ENCODE measurements around the gene STAB1. TPM values are rescaled to one million over a fixed set of nuclear protein-coding genes. Genes with fewer than 3 reads are reported as not detected.

Gene STAB1
- total RNA-seq, 3 donors from 2014 or later, result 47.7 to 149 (median 55.4) TPM

GRCh38 chr3:52453496-52454249, 41.5 kb upstream of the STAB1 start, which contains the start of gene TNNC1:
TSS of gene TNNC1 (minus strand) at chr3:52454041. CDS start at chr3:52454015, 26 bp downstream.
- TF ChIP-seq POLR2A (IDR thresholded peaks at IDR 0.05), result no peak
- TF ChIP-seq POLR2AphosphoS5 (IDR thresholded peaks at IDR 0.05), result no peak
- TF ChIP-seq CTCF (IDR thresholded peaks at IDR 0.05), result no peak
- peak within 1 kb of the TSS; percentile 92 to 97 (median 93) for H3K4me3 ChIP-seq
- no peaks in the 10 kb centered on the region for H3K9me3 ChIP-seq
- no peak for DNase-seq (ENCODE audit: low spot score in 2 of 2)
- no peaks in the 10 kb centered on the region for H3K36me3 ChIP-seq
- peak within 1 kb of the TSS; percentile 94 to 96 for H3K27ac ChIP-seq
- intact Hi-C loops (cut with DNase I; ENCODE audit: low total_unique reads), result no loop called here
- H3K4me1 ChIP-seq, result peaks cover 0 to 20% of the 10 kb centered on the region in 2 donors
- H3K27me3 ChIP-seq, result no peaks in the 10 kb centered on the region

- DNase-seq (ENCODE audit: low spot score in 2 of 2), result peak in 1 of 2 donors; percentile 37
- peak overlapping the region; percentile 92 to 97 (median 93) for H3K4me3 ChIP-seq
- no peaks in the 10 kb centered on the region for H3K9me3 ChIP-seq
- no peak for TF ChIP-seq POLR2A (IDR thresholded peaks at IDR 0.05)
- TF ChIP-seq CTCF (IDR thresholded peaks at IDR 0.05), result no peak
- no peak for TF ChIP-seq POLR2AphosphoS5 (IDR thresholded peaks at IDR 0.05)
- H3K27me3 ChIP-seq, result no peaks in the 10 kb centered on the region
- H3K27ac ChIP-seq, result peak overlapping the region; percentile 94 to 96
- no peaks in the 10 kb centered on the region for H3K36me3 ChIP-seq
- intact Hi-C loops (cut with DNase I; ENCODE audit: low total_unique reads), result no loop called here
- peaks cover 0 to 20% of the 10 kb centered on the region in 2 donors for H3K4me1 ChIP-seq
Observed at GRCh38 chr3:52454250-52454937, 40.7 kb upstream of the STAB1 start.

DNA sequence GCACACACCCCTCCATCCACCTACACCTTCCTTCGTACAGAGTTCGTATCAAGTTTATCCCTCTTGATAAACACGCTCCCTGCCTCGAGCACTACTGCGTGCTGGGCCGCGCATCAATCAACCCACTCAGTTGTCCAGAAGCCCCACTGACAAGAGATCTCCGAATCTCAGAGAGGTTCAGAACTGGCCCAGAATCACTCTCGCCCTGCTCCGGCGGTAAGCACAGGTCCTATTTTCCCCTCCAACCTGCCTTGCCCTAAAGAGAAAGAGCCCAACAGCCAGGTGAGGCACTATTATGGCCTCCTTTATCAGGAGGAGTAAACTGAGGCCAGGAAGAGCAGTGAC, 40.2 kb upstream of the STAB1 start:
- DNase-seq (ENCODE audit: low spot score in 2 of 2), result no peak
- intact Hi-C loops (cut with DNase I; ENCODE audit: low total_unique reads), result no loop called here
- Histone ChIP-seq H3K4me1 (peaks cover 0 to 20% of the 10 kb centered on the region in 2 donors), H3K27me3 (no peaks in the 10 kb centered on the region), H3K36me3 (no peaks in the 10 kb centered on the region), H3K27ac (peak overlapping the region; percentile 94 to 96), H3K9me3 (no peaks in the 10 kb centered on the region), H3K4me3 (peak overlapping the region; percentile 92 to 97 (median 93))
- TF ChIP-seq CTCF (IDR thresholded peaks at IDR 0.05) (no peak), POLR2AphosphoS5 (IDR thresholded peaks at IDR 0.05) (no peak), POLR2A (IDR thresholded peaks at IDR 0.05) (no peak)

DNA sequence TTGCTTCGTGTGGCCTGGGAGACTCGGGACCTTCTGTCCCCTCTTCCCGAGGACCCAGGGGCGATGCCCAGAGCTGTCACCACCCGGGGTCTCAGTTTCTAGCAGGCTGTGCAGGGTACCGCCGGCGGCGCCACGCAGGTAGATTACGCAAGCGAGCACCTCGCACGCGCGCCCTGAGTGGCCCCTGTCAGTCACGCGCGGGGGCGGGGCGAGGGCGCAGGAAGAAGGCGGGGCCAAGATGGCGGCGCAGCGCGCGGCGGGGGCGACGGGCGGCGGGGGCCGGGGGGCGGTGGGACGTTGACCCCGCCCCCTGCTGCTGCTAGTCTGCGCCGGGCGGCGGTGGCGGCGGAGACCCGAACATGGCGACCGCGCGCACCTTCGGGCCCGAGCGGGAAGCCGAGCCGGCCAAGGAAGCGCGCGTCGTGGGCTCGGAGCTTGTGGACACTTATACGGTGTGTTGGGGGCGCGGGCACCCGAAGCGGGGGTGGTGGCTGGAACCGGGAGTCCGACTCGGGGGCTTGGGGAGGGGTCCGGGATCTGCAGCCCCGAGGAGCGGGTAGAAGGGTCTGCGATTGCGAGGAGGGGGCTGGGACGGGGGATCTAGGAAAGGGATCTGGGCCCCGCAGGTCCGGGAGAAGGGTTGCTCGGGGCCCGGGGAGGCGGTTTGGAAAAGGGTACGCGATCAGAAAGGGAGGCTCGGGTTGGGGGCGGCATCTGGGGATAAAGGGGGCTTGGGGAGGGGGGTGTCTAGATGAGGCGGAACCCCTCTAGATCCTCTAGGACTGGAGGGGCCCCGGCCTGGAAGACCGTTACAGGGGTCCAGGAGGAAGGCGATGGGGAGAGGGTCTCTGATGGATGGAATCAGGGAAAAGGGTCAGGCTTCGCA, 39.6 kb upstream of the STAB1 start, which contains the start of gene NISCH:
TSS of gene NISCH (plus strand) at position 322 of the 886 bp plus-strand sequence. CDS start at position 360, 38 bp downstream.
- H3K36me3 ChIP-seq, result no peaks in the 10 kb centered on the region
- no peaks in the 10 kb centered on the region for H3K9me3 ChIP-seq
- H3K4me1 ChIP-seq, result peaks cover 0 to 15% of the 10 kb centered on the region in 2 donors
- intact Hi-C loops (cut with DNase I; ENCODE audit: low total_unique reads), result no loop called here
- H3K27ac ChIP-seq, result peak within 1 kb of the TSS; percentile 94 to 96
- DNase-seq (ENCODE audit: low spot score in 2 of 2), result peak; percentile 85 to 91
- no peaks in the 10 kb centered on the region for H3K27me3 ChIP-seq
- peak; percentile 73 to 87 (median 78) for TF ChIP-seq POLR2AphosphoS5 (IDR thresholded peaks at IDR 0.05)
- TF ChIP-seq POLR2A (IDR thresholded peaks at IDR 0.05), result peak; percentile 25
- no peak for TF ChIP-seq CTCF (IDR thresholded peaks at IDR 0.05)
- H3K4me3 ChIP-seq, result peak within 1 kb of the TSS; percentile 92 to 97 (median 93)

All from breast epithelium (tissue), 4 donors.